Gastrocnemius medialis (tissue), 4 donors: ENCODE results near the gene AMBRA1. TPM values are rescaled to one million over a fixed set of nuclear protein-coding genes. Genes with fewer than 3 reads are reported as not detected.

Experiments used
- ATAC-seq, 2 donors: fragments of 150-250 bp; one replicate each; pipeline ENCODE4 v1.9.1; 2016
- DNase-seq, 2 donors: peaks; one replicate each; pipeline ENCODE4 v3.0.0-alpha.2; 2019
- H3K27ac ChIP-seq, 4 donors: fragments of 200-600 bp; sonication (generic); 1 replicate in 1 of 4; 2 replicates in 3 of 4; pipeline ENCODE4 v1.5.1; 2016 to 2018; ENCODE audit warnings: mild to moderate bottlenecking in 2 of 4, moderate library complexity in 1 of 4
- H3K27me3 ChIP-seq, 3 donors: fragments of 200-600 bp; sonication (generic) in 2 of 3; 1 replicate in 1 of 3; 2 replicates in 2 of 3; pipeline versions ENCODE4 v1.5.1 to v1.6.0; 2016 to 2019; ENCODE audit warnings: mild to moderate bottlenecking in 1 of 3, moderate library complexity in 1 of 3
- H3K36me3 ChIP-seq, 2 donors: fragments of 200-600 bp; sonication (generic) in 1 of 2; one replicate each; pipeline ENCODE4 v1.5.1; 2017 to 2018
- H3K4me1 ChIP-seq, 2 donors: fragments of 200-600 bp; sonication (generic) in 1 of 2; one replicate each; pipeline ENCODE4 v1.5.1; 2016 to 2017; ENCODE audit warnings: mild to moderate bottlenecking in 2 of 2
- H3K4me3 ChIP-seq, 4 donors: fragments of 200-600 bp; sonication (generic) in 3 of 4; 1 replicate in 1 of 4; 2 replicates in 3 of 4; pipeline ENCODE4 v1.5.1; 2016 to 2019; ENCODE audit warnings: mild to moderate bottlenecking in 2 of 4
- H3K9me3 ChIP-seq, 3 donors: fragments of 200-600 bp; sonication (generic) in 2 of 3; 1 replicate in 1 of 3; 2 replicates in 2 of 3; pipeline ENCODE4 v1.5.1; 2016 to 2019
- CTCF ChIP-seq, 5 experiments: fragments of 450-650 bp in 3 of 5; fragments of 200-600 bp in 2 of 5; sonication (generic) in 2 of 5; IDR thresholded peaks in 4 of 5; conservative IDR thresholded peaks in 1 of 5; 1 replicate in 4 of 5; 2 replicates in 1 of 5; pipeline ENCODE4 v1.5.1; 2016 to 2019; ENCODE audit warnings: antibody characterized with exemption in 5 of 5, mild to moderate bottlenecking in 3 of 5, moderate library complexity in 3 of 5
- POLR2A ChIP-seq, 2 donors: fragments of 450-650 bp; IDR thresholded peaks; one replicate each; pipeline ENCODE4 v1.6.1; 2017; ENCODE audit warnings: antibody characterized with exemption in 2 of 2, mild to moderate bottlenecking in 2 of 2, moderate library complexity in 2 of 2
- in situ Hi-C, 4 donors: fragments of 200-750 bp; cut with MboI; loops; one replicate each; pipeline versions ENCODE4 v1.15.0 to v1.8.0; 2017; ENCODE audit warnings: low sequenced_read_pairs in 4 of 4
- intact Hi-C: fragments of 100-400 bp; cut with DNase I; formaldehyde crosslinking; loops from one replicate; pipeline ENCODE4 v1.15.1; 2023; ENCODE audit warnings: low total_unique reads
- total RNA-seq, 4 donors: library from RNA; depleted of rRNA; stranded (reverse); fragments of >200 nt; gene quantifications; one replicate each; pipeline versions ENCODE4 v1.1.0 to v1.2.3, GENCODE V29; 2016

The AMBRA1 gene
- total RNA-seq, 4 donors from 2014 or later, result 17.3 to 24.3 (median 20.7) TPM

GRCh38 chr11:46414879-46415278 is 178.9 kb downstream of the AMBRA1 start:
- ATAC-seq (no peak), DNase-seq (no peak)
- H3K36me3 ChIP-seq, result peaks cover 0 to 29% of the 10 kb centered on the region in 2 donors
- no peaks in the 10 kb centered on the region for H3K27me3 ChIP-seq
- H3K9me3 ChIP-seq, result no peaks in the 10 kb centered on the region
- no peak overlapping the region for H3K4me3 ChIP-seq
- intact Hi-C loops, result no loop called here
- H3K4me1 ChIP-seq, result no peaks in the 10 kb centered on the region
- TF ChIP-seq CTCF (IDR thresholded peaks at IDR 0.05 in 4 of 5, conservative IDR thresholded peaks at IDR 0.05 in 1 of 5) (no peak), POLR2A (IDR thresholded peaks at IDR 0.05) (no peak)
- H3K27ac ChIP-seq, result no peak overlapping the region
- in situ Hi-C loops, result loop anchor here in 1 of 4 donors (25.0 kb wide), 1 partner anchor 122 kb away; no protein-coding TSS in a partner anchor

GRCh38 chr11:46414466-46414796 is 179.4 kb downstream of the AMBRA1 start:
- intact Hi-C loops, result no loop called here
- no peak overlapping the region for H3K27ac ChIP-seq
- DNase-seq (no peak), ATAC-seq (no peak)
- peaks cover 0 to 34% of the 10 kb centered on the region in 2 donors for H3K36me3 ChIP-seq
- in situ Hi-C loops, result loop anchor here in 1 of 4 donors (25.0 kb wide), 1 partner anchor 123 kb away; no protein-coding TSS in a partner anchor
- no peaks in the 10 kb centered on the region for H3K4me1 ChIP-seq
- no peaks in the 10 kb centered on the region for H3K27me3 ChIP-seq
- no peak overlapping the region for H3K4me3 ChIP-seq
- no peak for TF ChIP-seq POLR2A (IDR thresholded peaks at IDR 0.05)
- no peak for TF ChIP-seq CTCF (IDR thresholded peaks at IDR 0.05 in 4 of 5, conservative IDR thresholded peaks at IDR 0.05 in 1 of 5)
- H3K9me3 ChIP-seq, result no peaks in the 10 kb centered on the region

GRCh38 chr11:46413760-46414465 is 179.9 kb downstream of the AMBRA1 start:
- H3K4me3 ChIP-seq, result no peak overlapping the region
- H3K4me1 ChIP-seq, result no peaks in the 10 kb centered on the region
- no peak for TF ChIP-seq CTCF (IDR thresholded peaks at IDR 0.05 in 4 of 5, conservative IDR thresholded peaks at IDR 0.05 in 1 of 5)
- TF ChIP-seq POLR2A (IDR thresholded peaks at IDR 0.05), result no peak
- no peak for DNase-seq
- in situ Hi-C loops, result loop anchor here in 1 of 4 donors (25.0 kb wide), 1 partner anchor 123 kb away; no protein-coding TSS in a partner anchor
- intact Hi-C loops, result no loop called here
- H3K27me3 ChIP-seq, result no peaks in the 10 kb centered on the region
- no peak overlapping the region for H3K27ac ChIP-seq
- H3K36me3 ChIP-seq, result peaks cover 0 to 37% of the 10 kb centered on the region in 2 donors
- H3K9me3 ChIP-seq, result no peaks in the 10 kb centered on the region
- no peak for ATAC-seq

- Histone ChIP-seq H3K4me3 (no peak overlapping the region), H3K9me3 (no peaks in the 10 kb centered on the region), H3K27me3 (no peaks in the 10 kb centered on the region), H3K27ac (no peak overlapping the region), H3K4me1 (peaks cover 0 to 3% of the 10 kb centered on the region in 2 donors), H3K36me3 (peaks cover 0 to 42% of the 10 kb centered on the region in 2 donors)
- TF ChIP-seq POLR2A (IDR thresholded peaks at IDR 0.05) (no peak), CTCF (IDR thresholded peaks at IDR 0.05 in 4 of 5, conservative IDR thresholded peaks at IDR 0.05 in 1 of 5) (no peak)
- ATAC-seq, result no peak
- no peak for DNase-seq
- intact Hi-C loops (no loop called here), in situ Hi-C loops (loop anchor here in 1 of 4 donors (25.0 kb wide), 1 partner anchor 127 kb away; no protein-coding TSS in a partner anchor)
These were observed 183.8 kb downstream of the AMBRA1 start for GRCh38 chr11:46410021-46410420.
